GM23338 (cell line): ENCODE measurements around the gene PIEZO2. TPM values are rescaled to one million over a fixed set of nuclear protein-coding genes. Genes with fewer than 3 reads are reported as not detected.

Experiments
- ATAC-seq: fragments of 200-7000 bp; cut with Tn5 transposase; 3 replicates; pipeline ENCODE4 v1.9.1; 2020
- DNase-seq: peaks from one replicate; pipeline ENCODE4 v3.0.0-alpha.2; 2015; ENCODE audit warnings: low spot score
- H2AFZ ChIP-seq: fragments of 200-600 bp; sonication (generic); 2 replicates; pipeline ENCODE4 v1.8.0; 2016; ENCODE audit warnings: antibody characterized with exemption, mild to moderate bottlenecking, moderate library complexity
- H3F3A ChIP-seq: fragments of 200-600 bp; sonication (generic); replicated peaks from 2 replicates; pipeline ENCODE4 v1.8.0; 2017; ENCODE audit warnings: antibody characterized with exemption, mixed run types, low read depth
- H3K27ac ChIP-seq: fragments of 200-600 bp; sonication (generic); 2 replicates; pipeline ENCODE4 v1.6.1; 2016; ENCODE audit warnings: low read depth
- H3K27me3 ChIP-seq: fragments of 200-600 bp; sonication (generic); 2 replicates; pipeline ENCODE4 v1.8.0; 2016; ENCODE audit warnings: mild to moderate bottlenecking, mixed run types, moderate library complexity; ENCODE audit not compliant: insufficient read depth
- H3K36me3 ChIP-seq: fragments of 200-600 bp; sonication (generic); 2 replicates; pipeline ENCODE4 v1.8.0; 2016; ENCODE audit warnings: mild to moderate bottlenecking; ENCODE audit not compliant: insufficient read depth
- H3K4me1 ChIP-seq: fragments of 200-600 bp; sonication (generic); 2 replicates; pipeline ENCODE4 v1.8.0; 2016; ENCODE audit warnings: mild to moderate bottlenecking, moderate library complexity; ENCODE audit not compliant: insufficient read depth
- H3K4me2 ChIP-seq: fragments of 200-600 bp; sonication (generic); 2 replicates; pipeline ENCODE4 v1.7.1; 2017; ENCODE audit warnings: mixed run types
- H3K4me3 ChIP-seq: fragments of 200-600 bp; sonication (generic); 2 replicates; pipeline ENCODE4 v1.6.1; 2016; ENCODE audit warnings: mixed run types
- H3K79me2 ChIP-seq: fragments of 200-600 bp; sonication (generic); replicated peaks from 2 replicates; pipeline ENCODE4 v1.8.0; 2017; ENCODE audit warnings: mild to moderate bottlenecking; ENCODE audit not compliant: insufficient read depth
- H3K9me2 ChIP-seq: fragments of 200-600 bp; sonication (generic); 2 replicates; pipeline ENCODE4 v1.8.0; 2017; ENCODE audit not compliant: insufficient read depth
- H4K20me1 ChIP-seq: fragments of 200-600 bp; sonication (generic); replicated peaks from 2 replicates; pipeline ENCODE4 v1.8.0; 2017; ENCODE audit warnings: mild to moderate bottlenecking; ENCODE audit not compliant: insufficient read depth
- H3K27ac Mint-ChIP-seq: 2 replicates; pipeline ENCODE4 v1.8.0; 2020; ENCODE audit warnings: inconsistent platforms, mild to moderate bottlenecking, moderate library complexity, mixed read lengths
- H3K27me3 Mint-ChIP-seq: 3 replicates; pipeline ENCODE4 v1.8.0; 2022; ENCODE audit warnings: low read depth, mild to moderate bottlenecking, moderate library complexity, mixed read lengths, inconsistent platforms; ENCODE audit not compliant: insufficient read depth, poor library complexity
- H3K36me3 Mint-ChIP-seq: 3 replicates; pipeline ENCODE4 v1.8.0; 2021; ENCODE audit warnings: low read depth, mild to moderate bottlenecking, inconsistent platforms, moderate library complexity, mixed read lengths
- H3K4me1 Mint-ChIP-seq: 3 replicates; pipeline ENCODE4 v1.8.0; 2020; ENCODE audit warnings: mild to moderate bottlenecking, inconsistent platforms, mixed read lengths
- H3K4me3 Mint-ChIP-seq: 3 replicates; pipeline ENCODE4 v1.8.0; 2021; ENCODE audit warnings: moderate library complexity, mild to moderate bottlenecking, inconsistent platforms, mixed read lengths
- H3K9me3 Mint-ChIP-seq: 3 replicates; pipeline ENCODE4 v1.8.0; 2020; ENCODE audit warnings: moderate library complexity, mild to moderate bottlenecking, inconsistent platforms, mixed read lengths
- CREB1 ChIP-seq: fragments of 250-450 bp; sonication (Bioruptor Pico); IDR thresholded peaks from 2 replicates; pipeline ENCODE4 v1.5.0; 2020; ENCODE audit warnings: low read depth, mild to moderate bottlenecking, moderate library complexity
- EZH2phosphoT487 ChIP-seq: fragments of 200-600 bp; sonication (generic); IDR thresholded peaks from one replicate; pipeline ENCODE4 v1.8.1; 2018; ENCODE audit warnings: antibody characterized with exemption; ENCODE audit not compliant: unreplicated experiment
- NANOG ChIP-seq: IDR thresholded peaks from 2 replicates; pipeline ENCODE4 v1.6.1; 2016; ENCODE audit warnings: antibody characterized with exemption, borderline replicate concordance
- STAT1 ChIP-seq: IDR thresholded peaks from one replicate; pipeline ENCODE4 v1.6.1; 2016; ENCODE audit warnings: antibody characterized with exemption; ENCODE audit not compliant: unreplicated experiment
- ZNF114 ChIP-seq: fragments of 250-450 bp; sonication (Bioruptor Pico); IDR thresholded peaks from 2 replicates; pipeline ENCODE4 v1.5.0; 2020; ENCODE audit warnings: mild to moderate bottlenecking, moderate library complexity
- polyA plus RNA-seq: library from polyadenylated mRNA; unstranded; fragments of >200 nt; fragmentation: Nextera tagmentation; extraction: Ambion mirVana; gene quantifications from 2 replicates; pipeline ENCODE4 v1.2.1, GENCODE V29; 2016
- total RNA-seq: library from RNA; depleted of rRNA; stranded (reverse); fragments of >200 nt; shearing (Covaris generic); gene quantifications from 2 replicates; pipeline ENCODE4 v1.2.3, GENCODE V29; 2014
- TF ChIP-seq, protein P1 (sequence below): fragments of 250-450 bp; sonication (Bioruptor Pico); IDR thresholded peaks from 2 replicates; pipeline ENCODE4 v1.5.0; 2020; ENCODE audit warnings: mild to moderate bottlenecking, moderate library complexity
- TF ChIP-seq, protein P2 (sequence below), 2 experiments: fragments of 200-600 bp in 1 of 2; sonication (generic) in 1 of 2; conservative IDR thresholded peaks; 2 replicates each; pipeline versions ENCODE4 v1.5.1 to v1.6.1; 2016 to 2017; ENCODE audit warnings: antibody characterized with exemption in 2 of 2, low read depth in 2 of 2, mild to moderate bottlenecking in 2 of 2, moderate library complexity in 1 of 2

Gene PIEZO2
- total and polyA plus RNA-seq, 2 experiments from 2014 or later: 4.8 to 8.2 TPM

DNA sequence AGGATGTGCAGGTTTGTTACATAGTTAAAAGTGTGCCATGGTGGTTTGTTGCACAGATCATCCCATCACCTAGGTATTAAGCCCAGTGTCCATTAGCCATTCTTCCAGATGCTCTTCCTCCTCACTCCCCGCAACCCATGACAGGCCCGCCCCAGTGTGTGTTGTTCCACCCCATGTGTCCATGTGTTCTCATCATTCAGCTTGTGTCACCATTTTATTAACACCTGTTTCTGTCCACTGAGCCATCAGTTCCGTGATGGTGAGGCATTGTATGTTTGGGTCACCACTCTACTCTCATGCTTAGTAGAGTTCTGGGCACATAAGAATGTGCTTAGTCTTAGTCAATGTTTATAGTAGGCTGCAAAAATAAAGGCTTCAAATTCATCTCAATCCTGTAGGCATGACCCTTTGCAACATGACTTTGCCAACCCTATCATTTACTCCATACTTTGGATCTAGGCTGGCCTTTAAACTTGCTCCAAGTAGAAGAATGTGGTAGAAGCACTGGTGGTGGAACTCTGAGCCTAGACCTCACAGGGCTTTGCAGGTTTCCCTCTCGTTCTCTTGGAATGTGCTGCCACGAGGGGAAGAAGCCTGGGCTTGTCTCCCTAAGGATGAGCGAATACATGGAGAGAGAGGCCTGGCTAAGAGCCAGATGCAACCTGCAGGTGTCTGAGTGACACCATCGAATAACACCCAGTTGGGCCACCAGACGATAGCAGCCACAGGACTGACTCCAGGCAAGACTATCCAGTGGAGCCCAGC lies 462.0 kb downstream of the PIEZO2 start:
- Mint-ChIP-seq H3K4me1 (0 out of 3 replicates have a peak, but pooled peaks cover under 1% of the 10 kb centered on the region), H3K9me3 (0 out of 3 replicates have a peak, but pooled peaks cover 2% of the 10 kb centered on the region), H3K27me3 (peaks cover 3% of the 10 kb centered on the region), H3K27ac (no peak overlapping the region), H3K4me3 (no peak overlapping the region), H3K36me3 (peaks cover 3% of the 10 kb centered on the region; the same call in 2 of the 3 replicates)
- Histone ChIP-seq H3K27me3 (no peaks in the 10 kb centered on the region), H3K36me3 (no peaks in the 10 kb centered on the region), H3K27ac (no peak overlapping the region), H3K4me3 (no peak overlapping the region), H3F3A (no peaks in the 10 kb centered on the region), H3K79me2 (no peaks in the 10 kb centered on the region), H2AFZ (no peak overlapping the region), H4K20me1 (no peaks in the 10 kb centered on the region), H3K4me1 (no peaks in the 10 kb centered on the region), H3K9me2 (no peaks in the 10 kb centered on the region), H3K4me2 (no peak overlapping the region)
- TF ChIP-seq, protein P1, sequence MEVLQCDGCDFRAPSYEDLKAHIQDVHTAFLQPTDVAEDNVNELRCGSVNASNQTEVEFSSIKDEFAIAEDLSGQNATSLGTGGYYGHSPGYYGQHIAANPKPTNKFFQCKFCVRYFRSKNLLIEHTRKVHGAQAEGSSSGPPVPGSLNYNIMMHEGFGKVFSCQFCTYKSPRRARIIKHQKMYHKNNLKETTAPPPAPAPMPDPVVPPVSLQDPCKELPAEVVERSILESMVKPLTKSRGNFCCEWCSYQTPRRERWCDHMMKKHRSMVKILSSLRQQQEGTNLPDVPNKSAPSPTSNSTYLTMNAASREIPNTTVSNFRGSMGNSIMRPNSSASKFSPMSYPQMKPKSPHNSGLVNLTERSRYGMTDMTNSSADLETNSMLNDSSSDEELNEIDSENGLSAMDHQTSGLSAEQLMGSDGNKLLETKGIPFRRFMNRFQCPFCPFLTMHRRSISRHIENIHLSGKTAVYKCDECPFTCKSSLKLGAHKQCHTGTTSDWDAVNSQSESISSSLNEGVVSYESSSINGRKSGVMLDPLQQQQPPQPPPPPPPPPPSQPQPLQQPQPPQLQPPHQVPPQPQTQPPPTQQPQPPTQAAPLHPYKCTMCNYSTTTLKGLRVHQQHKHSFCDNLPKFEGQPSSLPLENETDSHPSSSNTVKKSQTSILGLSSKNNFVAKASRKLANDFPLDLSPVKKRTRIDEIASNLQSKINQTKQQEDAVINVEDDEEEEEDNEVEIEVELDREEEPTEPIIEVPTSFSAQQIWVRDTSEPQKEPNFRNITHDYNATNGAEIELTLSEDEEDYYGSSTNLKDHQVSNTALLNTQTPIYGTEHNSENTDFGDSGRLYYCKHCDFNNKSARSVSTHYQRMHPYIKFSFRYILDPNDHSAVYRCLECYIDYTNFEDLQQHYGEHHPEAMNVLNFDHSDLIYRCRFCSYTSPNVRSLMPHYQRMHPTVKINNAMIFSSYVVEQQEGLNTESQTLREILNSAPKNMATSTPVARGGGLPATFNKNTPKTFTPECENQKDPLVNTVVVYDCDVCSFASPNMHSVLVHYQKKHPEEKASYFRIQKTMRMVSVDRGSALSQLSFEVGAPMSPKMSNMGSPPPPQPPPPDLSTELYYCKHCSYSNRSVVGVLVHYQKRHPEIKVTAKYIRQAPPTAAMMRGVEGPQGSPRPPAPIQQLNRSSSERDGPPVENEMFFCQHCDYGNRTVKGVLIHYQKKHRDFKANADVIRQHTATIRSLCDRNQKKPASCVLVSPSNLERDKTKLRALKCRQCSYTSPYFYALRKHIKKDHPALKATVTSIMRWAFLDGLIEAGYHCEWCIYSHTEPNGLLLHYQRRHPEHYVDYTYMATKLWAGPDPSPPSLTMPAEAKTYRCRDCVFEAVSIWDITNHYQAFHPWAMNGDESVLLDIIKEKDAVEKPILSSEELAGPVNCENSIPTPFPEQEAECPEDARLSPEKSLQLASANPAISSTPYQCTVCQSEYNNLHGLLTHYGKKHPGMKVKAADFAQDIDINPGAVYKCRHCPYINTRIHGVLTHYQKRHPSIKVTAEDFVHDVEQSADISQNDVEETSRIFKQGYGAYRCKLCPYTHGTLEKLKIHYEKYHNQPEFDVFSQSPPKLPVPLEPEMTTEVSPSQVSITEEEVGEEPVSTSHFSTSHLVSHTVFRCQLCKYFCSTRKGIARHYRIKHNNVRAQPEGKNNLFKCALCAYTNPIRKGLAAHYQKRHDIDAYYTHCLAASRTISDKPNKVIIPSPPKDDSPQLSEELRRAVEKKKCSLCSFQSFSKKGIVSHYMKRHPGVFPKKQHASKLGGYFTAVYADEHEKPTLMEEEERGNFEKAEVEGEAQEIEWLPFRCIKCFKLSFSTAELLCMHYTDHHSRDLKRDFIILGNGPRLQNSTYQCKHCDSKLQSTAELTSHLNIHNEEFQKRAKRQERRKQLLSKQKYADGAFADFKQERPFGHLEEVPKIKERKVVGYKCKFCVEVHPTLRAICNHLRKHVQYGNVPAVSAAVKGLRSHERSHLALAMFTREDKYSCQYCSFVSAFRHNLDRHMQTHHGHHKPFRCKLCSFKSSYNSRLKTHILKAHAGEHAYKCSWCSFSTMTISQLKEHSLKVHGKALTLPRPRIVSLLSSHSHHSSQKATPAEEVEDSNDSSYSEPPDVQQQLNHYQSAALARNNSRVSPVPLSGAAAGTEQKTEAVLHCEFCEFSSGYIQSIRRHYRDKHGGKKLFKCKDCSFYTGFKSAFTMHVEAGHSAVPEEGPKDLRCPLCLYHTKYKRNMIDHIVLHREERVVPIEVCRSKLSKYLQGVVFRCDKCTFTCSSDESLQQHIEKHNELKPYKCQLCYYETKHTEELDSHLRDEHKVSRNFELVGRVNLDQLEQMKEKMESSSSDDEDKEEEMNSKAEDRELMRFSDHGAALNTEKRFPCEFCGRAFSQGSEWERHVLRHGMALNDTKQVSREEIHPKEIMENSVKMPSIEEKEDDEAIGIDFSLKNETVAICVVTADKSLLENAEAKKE (CRISPR knock-in tag): no peak
- TF ChIP-seq NANOG: no peak
- no peak for TF ChIP-seq CREB1 (CRISPR knock-in tag)
- TF ChIP-seq STAT1: no peak
- TF ChIP-seq, protein P2, sequence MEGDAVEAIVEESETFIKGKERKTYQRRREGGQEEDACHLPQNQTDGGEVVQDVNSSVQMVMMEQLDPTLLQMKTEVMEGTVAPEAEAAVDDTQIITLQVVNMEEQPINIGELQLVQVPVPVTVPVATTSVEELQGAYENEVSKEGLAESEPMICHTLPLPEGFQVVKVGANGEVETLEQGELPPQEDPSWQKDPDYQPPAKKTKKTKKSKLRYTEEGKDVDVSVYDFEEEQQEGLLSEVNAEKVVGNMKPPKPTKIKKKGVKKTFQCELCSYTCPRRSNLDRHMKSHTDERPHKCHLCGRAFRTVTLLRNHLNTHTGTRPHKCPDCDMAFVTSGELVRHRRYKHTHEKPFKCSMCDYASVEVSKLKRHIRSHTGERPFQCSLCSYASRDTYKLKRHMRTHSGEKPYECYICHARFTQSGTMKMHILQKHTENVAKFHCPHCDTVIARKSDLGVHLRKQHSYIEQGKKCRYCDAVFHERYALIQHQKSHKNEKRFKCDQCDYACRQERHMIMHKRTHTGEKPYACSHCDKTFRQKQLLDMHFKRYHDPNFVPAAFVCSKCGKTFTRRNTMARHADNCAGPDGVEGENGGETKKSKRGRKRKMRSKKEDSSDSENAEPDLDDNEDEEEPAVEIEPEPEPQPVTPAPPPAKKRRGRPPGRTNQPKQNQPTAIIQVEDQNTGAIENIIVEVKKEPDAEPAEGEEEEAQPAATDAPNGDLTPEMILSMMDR (conservative IDR thresholded peaks at IDR 0.05; ENCODE audit: low read depth in 2 of 2): no peak
- no peak for TF ChIP-seq EZH2phosphoT487
- TF ChIP-seq ZNF114: no peak
- no peak for ATAC-seq
- DNase-seq: no peak
